ENCODE data around the gene CSKMT.

Gene CSKMT

DNA sequence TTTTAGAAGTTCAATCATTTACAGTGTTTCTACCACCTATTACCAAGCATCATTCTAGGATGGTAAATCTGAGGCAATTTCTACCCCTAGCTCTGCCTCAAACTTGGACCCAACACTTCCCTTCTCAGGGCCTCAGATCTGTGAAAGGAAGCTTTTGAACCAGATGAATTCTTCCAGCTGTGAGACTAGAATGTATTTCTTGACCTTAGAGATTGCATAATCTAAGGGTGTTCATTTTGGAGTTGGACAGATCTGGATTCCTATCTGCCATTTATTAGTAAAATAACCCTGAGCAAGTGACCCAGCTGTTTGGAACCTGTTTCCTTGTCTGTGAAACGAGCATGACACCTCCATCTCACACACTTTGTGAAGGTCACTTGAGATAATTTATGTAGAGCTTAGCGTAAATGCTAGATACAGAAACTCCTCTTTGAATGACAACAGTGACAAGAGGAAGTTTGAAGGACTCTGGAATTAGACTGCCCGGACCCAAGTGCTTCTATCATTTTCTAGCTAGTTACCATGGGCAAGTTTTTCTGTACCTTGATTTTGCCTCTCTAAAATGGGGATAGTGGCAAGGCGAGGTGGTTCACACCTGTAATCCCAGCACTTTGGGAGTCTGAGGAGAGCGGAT lies 8.2 kb upstream of the CSKMT start:
- TF ChIP-seq, protein P1, sequence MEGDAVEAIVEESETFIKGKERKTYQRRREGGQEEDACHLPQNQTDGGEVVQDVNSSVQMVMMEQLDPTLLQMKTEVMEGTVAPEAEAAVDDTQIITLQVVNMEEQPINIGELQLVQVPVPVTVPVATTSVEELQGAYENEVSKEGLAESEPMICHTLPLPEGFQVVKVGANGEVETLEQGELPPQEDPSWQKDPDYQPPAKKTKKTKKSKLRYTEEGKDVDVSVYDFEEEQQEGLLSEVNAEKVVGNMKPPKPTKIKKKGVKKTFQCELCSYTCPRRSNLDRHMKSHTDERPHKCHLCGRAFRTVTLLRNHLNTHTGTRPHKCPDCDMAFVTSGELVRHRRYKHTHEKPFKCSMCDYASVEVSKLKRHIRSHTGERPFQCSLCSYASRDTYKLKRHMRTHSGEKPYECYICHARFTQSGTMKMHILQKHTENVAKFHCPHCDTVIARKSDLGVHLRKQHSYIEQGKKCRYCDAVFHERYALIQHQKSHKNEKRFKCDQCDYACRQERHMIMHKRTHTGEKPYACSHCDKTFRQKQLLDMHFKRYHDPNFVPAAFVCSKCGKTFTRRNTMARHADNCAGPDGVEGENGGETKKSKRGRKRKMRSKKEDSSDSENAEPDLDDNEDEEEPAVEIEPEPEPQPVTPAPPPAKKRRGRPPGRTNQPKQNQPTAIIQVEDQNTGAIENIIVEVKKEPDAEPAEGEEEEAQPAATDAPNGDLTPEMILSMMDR (IDR thresholded peaks at IDR 0.05; ENCODE audit: low read depth, low read length) = no peak
- no peak overlapping the region for H3K4me3 ChIP-seq (replicated peaks in 1 of 2; ENCODE audit: low read depth in 2 of 2, low read length in 2 of 2)
- no peak for DNase-seq (ENCODE audit: low read depth in 2 of 2)

DNA sequence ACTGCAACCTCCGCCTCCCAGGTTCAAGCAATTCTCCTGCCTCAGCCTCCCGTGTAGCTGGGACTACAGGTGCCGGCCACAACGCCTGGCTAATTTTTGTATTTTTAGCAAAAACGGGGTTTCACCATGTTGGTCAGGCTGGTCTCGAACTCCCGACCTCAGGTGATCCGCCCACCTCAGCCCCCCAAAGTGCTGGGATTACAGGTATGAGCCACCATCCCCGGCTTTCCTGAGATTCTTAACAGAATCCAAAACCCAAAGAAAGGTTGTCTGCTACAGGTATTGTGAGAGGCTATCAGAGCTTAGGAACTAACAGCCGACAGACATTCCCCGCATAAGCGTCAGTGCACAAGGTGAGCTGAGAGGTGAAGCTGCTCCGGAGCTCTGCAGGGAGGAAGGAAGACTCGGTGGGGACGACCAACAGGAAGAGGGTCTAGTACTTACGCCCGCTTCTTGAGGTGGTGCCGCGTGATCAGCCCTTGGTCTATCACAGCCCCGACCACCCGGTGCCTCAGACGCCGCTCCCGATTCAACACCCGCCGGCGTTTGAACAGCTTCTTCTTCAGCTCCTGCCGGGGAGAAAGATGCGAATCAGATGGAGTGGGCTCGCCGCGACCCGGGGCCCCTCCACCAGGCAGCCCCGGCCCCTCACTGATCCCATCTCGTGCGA lies 572 bp upstream of the CSKMT start:
- TF ChIP-seq, protein P1 (IDR thresholded peaks at IDR 0.05; ENCODE audit: low read depth, low read length) = no peak
- peak; percentile 52 to 57 for DNase-seq (ENCODE audit: low read depth in 2 of 2)
- peak overlapping the region; percentile 60 to 84 for H3K4me3 ChIP-seq (replicated peaks in 1 of 2; ENCODE audit: low read depth in 2 of 2, low read length in 2 of 2)

DNA sequence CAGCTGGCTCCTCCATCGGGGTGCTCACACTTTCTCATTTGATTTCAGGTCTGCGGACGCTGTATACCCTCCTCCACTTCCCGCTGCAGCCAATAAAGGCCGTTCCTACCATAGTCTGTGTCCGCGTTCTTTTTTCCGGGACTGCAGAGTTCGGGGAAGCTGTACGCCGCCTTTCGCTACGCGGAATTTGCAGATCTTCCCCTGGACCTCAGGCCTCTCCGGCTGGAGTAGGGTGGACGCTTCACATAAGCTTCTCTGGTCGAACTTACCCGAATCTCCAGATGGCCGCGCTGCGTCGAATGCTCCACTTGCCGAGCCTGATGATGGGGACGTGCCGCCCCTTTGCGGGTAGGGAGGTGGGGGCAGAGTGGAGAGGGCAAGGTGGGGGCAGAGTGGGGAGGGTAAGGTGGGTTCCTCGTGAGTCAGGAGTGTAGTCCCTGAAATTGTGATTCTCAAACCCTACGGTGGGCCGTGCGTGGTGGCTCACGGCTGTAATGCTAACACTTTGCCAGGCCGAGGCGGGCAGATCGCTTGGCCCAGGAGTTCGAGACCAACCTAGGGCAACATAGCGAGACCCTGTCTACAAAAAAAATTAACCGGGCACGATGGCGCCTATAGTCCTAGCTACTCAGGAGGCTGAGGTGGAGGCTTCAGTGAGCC lies 617 bp downstream of the CSKMT start:
- TF ChIP-seq, protein P1 (IDR thresholded peaks at IDR 0.05; ENCODE audit: low read depth, low read length) = no peak
- peak overlapping the region; percentile 60 to 84 for H3K4me3 ChIP-seq (replicated peaks in 1 of 2; ENCODE audit: low read depth in 2 of 2, low read length in 2 of 2)
- peak; percentile 66 to 75 for DNase-seq (ENCODE audit: low read depth in 2 of 2)

DNA sequence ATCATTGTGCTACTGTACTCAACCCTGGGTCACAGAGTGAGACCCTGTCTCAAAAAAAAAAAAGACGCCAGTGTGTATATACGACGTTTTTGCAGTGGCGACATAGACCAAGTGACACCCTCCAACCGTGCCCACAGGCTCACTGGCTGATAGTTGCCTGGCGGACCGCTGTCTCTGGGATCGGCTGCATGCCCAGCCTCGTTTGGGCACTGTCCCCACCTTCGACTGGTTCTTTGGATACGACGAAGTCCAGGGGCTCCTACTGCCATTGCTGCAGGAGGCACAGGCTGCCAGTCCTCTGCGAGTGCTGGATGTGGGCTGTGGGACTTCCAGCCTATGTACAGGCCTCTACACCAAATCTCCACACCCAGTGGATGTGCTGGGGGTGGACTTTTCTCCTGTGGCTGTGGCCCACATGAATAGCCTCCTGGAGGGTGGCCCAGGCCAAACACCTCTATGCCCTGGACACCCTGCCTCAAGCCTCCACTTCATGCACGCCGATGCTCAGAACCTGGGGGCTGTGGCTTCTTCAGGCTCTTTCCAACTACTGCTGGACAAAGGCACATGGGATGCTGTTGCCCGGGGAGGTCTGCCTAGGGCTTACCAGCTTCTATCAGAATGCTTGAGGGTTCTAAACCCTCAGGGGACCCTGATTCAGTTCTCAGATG lies 1.3 kb downstream of the CSKMT start:
- DNase-seq (ENCODE audit: low read depth in 2 of 2) = no peak
- peak overlapping the region; percentile 60 to 84 for H3K4me3 ChIP-seq (replicated peaks in 1 of 2; ENCODE audit: low read depth in 2 of 2, low read length in 2 of 2)
- TF ChIP-seq, protein P1 (IDR thresholded peaks at IDR 0.05; ENCODE audit: low read depth, low read length) = no peak

DNA sequence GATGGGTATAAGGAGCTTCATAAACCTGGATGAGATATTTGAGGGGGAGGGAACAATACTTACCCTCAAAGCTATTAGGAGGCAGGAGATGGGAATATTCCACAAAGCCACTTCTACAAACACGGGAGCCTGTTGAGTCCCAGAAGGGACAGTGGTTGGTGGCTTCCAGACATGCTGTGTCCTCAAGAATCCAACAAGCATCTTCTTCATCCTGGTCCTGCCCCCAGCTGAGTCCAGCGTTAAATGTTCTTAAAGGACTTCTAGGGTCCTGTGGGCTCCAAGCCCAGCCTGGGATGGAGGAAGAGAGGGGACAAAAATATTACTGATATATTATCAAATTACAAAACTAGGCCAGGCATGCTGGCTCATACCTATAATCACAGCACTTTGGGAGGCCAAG lies 2.3 kb downstream of the CSKMT start:
- TF ChIP-seq, protein P1 (IDR thresholded peaks at IDR 0.05; ENCODE audit: low read depth, low read length) = no peak
- no peak overlapping the region for H3K4me3 ChIP-seq (replicated peaks in 1 of 2; ENCODE audit: low read depth in 2 of 2, low read length in 2 of 2)
- no peak for DNase-seq (ENCODE audit: low read depth in 2 of 2)

DNA sequence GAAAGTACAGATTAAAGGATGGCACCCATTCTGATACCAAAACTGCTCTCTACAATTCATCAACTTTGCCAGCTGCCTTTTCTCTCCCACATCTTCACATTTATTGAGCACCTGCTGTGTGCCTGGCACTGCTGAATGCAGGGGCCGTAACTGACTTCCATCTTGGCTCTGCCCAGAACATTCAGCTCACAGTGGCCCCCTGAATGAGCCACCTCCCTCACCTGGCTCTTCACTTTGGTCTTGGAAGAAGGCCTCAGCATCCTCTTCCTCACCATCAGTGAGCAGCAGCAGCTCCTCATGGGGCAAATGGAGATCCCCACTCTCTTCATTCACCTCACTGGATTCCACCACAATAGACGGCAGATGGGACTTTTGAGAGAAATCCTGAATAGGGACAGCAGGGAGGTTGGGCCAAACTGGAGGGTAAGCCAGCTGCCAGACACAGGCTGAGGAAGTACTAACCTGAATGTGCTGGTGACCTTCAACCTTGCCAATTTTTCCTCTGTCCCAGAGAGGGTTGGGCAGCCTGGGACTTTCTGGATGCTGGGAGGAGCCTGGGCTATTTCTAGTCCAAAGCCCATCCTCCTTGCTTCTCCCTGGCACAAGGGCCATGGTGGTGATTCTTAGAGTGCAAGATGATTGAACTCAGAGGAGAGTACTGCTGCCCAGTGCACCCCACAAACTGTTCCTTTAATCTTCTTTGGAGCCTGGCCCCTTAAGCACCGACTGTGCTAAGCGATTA lies 4.5 kb downstream of the CSKMT start:
- DNase-seq (ENCODE audit: low read depth in 2 of 2) = no peak
- TF ChIP-seq, protein P1 (IDR thresholded peaks at IDR 0.05; ENCODE audit: low read depth, low read length) = no peak
- H3K4me3 ChIP-seq (replicated peaks in 1 of 2; ENCODE audit: low read depth in 2 of 2, low read length in 2 of 2) = no peak overlapping the region

Measured in cardiac fibroblast (primary cell).